Calu3 (cell line): ENCODE results near the gene RITA1. TPM values are rescaled to one million over a fixed set of nuclear protein-coding genes. Genes with fewer than 3 reads are reported as not detected.

ENCODE experiments used
- BruUV-seq: library from RNA; stranded (reverse); fragments of 400-500 nt; replicated peaks from 2 replicates; lab custom pipeline; 2021; lab: Mats Ljungman, UMichigan
- CTCF ChIA-PET: fragments of 300-600 bp; sonication (Branson Sonifier 250); formaldehyde crosslinking; loops from one replicate; lab custom pipeline; 2022; ENCODE audit warnings: antibody characterized with exemption; lab: Charles Lee
- DNase-seq: peaks from one replicate; pipeline ENCODE4 v3.0.0; 2022
- H3K27ac Mint-ChIP-seq: one replicate; pipeline ENCODE4 v1.8.0; 2022; ENCODE audit warnings: mixed read lengths; ENCODE audit not compliant: unreplicated experiment
- H3K27me3 Mint-ChIP-seq: one replicate; pipeline ENCODE4 v1.8.0; 2022; ENCODE audit warnings: mixed read lengths; ENCODE audit not compliant: unreplicated experiment
- H3K36me3 Mint-ChIP-seq: one replicate; pipeline ENCODE4 v1.8.0; 2022; ENCODE audit warnings: mild to moderate bottlenecking, moderate library complexity, mixed read lengths; ENCODE audit not compliant: insufficient read depth, unreplicated experiment
- H3K4me1 Mint-ChIP-seq: one replicate; pipeline ENCODE4 v1.8.0; 2022; ENCODE audit warnings: mild to moderate bottlenecking, low read depth, mixed read lengths; ENCODE audit not compliant: unreplicated experiment
- H3K4me3 Mint-ChIP-seq: one replicate; pipeline ENCODE4 v1.8.0; 2022; ENCODE audit warnings: mild to moderate bottlenecking, low read depth, moderate library complexity, mixed read lengths; ENCODE audit not compliant: unreplicated experiment
- H3K9me3 Mint-ChIP-seq: one replicate; pipeline ENCODE4 v1.8.0; 2022; ENCODE audit warnings: low read depth, mixed read lengths; ENCODE audit not compliant: unreplicated experiment
- intact Hi-C: fragments of 100-400 bp; cut with micrococcal nuclease; formaldehyde crosslinking; loops from one replicate; pipeline ENCODE4 v1.10.0; 2022; ENCODE audit not compliant: unreplicated experiment
- total RNA-seq: library from RNA; stranded (reverse); gene quantifications from 2 replicates; pipeline ENCODE4 v1.2.3, GENCODE V29; 2022
- TF ChIP-seq, protein P1 (sequence below): fragments of 200-600 bp; IDR thresholded peaks from one replicate; pipeline ENCODE4 v1.8.0; 2022; ENCODE audit warnings: antibody characterized with exemption; ENCODE audit not compliant: unreplicated experiment

RITA1 gene
- total RNA-seq, 1 experiment from 2014 or later = 27.4 TPM

- Mint-ChIP-seq H3K9me3 (no peaks in the 10 kb centered on the region), H3K4me1 (peaks cover 19% of the 10 kb centered on the region), H3K36me3 (peaks cover 74% of the 10 kb centered on the region), H3K4me3 (peak overlapping the region; percentile 99), H3K27ac (peak overlapping the region; percentile 78), H3K27me3 (no peaks in the 10 kb centered on the region)
- TF ChIP-seq, protein P1, sequence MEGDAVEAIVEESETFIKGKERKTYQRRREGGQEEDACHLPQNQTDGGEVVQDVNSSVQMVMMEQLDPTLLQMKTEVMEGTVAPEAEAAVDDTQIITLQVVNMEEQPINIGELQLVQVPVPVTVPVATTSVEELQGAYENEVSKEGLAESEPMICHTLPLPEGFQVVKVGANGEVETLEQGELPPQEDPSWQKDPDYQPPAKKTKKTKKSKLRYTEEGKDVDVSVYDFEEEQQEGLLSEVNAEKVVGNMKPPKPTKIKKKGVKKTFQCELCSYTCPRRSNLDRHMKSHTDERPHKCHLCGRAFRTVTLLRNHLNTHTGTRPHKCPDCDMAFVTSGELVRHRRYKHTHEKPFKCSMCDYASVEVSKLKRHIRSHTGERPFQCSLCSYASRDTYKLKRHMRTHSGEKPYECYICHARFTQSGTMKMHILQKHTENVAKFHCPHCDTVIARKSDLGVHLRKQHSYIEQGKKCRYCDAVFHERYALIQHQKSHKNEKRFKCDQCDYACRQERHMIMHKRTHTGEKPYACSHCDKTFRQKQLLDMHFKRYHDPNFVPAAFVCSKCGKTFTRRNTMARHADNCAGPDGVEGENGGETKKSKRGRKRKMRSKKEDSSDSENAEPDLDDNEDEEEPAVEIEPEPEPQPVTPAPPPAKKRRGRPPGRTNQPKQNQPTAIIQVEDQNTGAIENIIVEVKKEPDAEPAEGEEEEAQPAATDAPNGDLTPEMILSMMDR = no peak
- no peak for DNase-seq
- intact Hi-C loops = no loop called here
- BruUV-seq = no TSS peak
- CTCF ChIA-PET = interaction anchor here (0.6 to 1.1 kb wide), 2 partner anchors 10 to 34 kb away, joined by 4 read pairs; partner anchors contain the start of gene TPCN1
Measured at GRCh38 chr12:113186666-113187325, 1.3 kb downstream of the RITA1 start.

- Mint-ChIP-seq H3K36me3 (peaks cover 73% of the 10 kb centered on the region), H3K4me1 (peaks cover 23% of the 10 kb centered on the region), H3K27ac (no peak overlapping the region), H3K9me3 (no peaks in the 10 kb centered on the region), H3K4me3 (no peak overlapping the region), H3K27me3 (no peaks in the 10 kb centered on the region)
- CTCF ChIA-PET = no interaction called here
- TF ChIP-seq, protein P1 = no peak
- DNase-seq = no peak
- intact Hi-C loops = no loop called here
- BruUV-seq = no TSS peak
Measured at GRCh38 chr12:113189361-113189760, 3.8 kb downstream of the RITA1 start.

GRCh38 chr12:113190761-113191160 is 5.2 kb downstream of the RITA1 start:
- CTCF ChIA-PET = no interaction called here
- TF ChIP-seq, protein P1 = no peak
- no TSS peak for BruUV-seq
- H3K9me3 Mint-ChIP-seq = no peaks in the 10 kb centered on the region
- no peak overlapping the region for H3K27ac Mint-ChIP-seq
- peaks cover 24% of the 10 kb centered on the region for H3K4me1 Mint-ChIP-seq
- peaks cover 59% of the 10 kb centered on the region for H3K36me3 Mint-ChIP-seq
- intact Hi-C loops = no loop called here
- H3K4me3 Mint-ChIP-seq = no peak overlapping the region
- DNase-seq = no peak
- H3K27me3 Mint-ChIP-seq = no peaks in the 10 kb centered on the region

GRCh38 chr12:113191227-113191626 is 5.7 kb downstream of the RITA1 start:
- CTCF ChIA-PET = no interaction called here
- H3K9me3 Mint-ChIP-seq = no peaks in the 10 kb centered on the region
- TF ChIP-seq, protein P1 = no peak
- H3K4me3 Mint-ChIP-seq = no peak overlapping the region
- DNase-seq = no peak
- peaks cover 54% of the 10 kb centered on the region for H3K36me3 Mint-ChIP-seq
- H3K27ac Mint-ChIP-seq = no peak overlapping the region
- intact Hi-C loops = no loop called here
- H3K27me3 Mint-ChIP-seq = no peaks in the 10 kb centered on the region
- no TSS peak for BruUV-seq
- peaks cover 22% of the 10 kb centered on the region for H3K4me1 Mint-ChIP-seq
